Keratinocyte (primary cell): Measurements from ENCODE around the gene MMP2.

ENCODE experiments used
- CTCF ChIP-seq, 3 experiments: IDR thresholded peaks in 1 of 3; conservative IDR thresholded peaks in 1 of 3; optimal IDR thresholded peaks in 1 of 3; 2 replicates in 2 of 3; 3 replicates in 1 of 3; pipeline versions ENCODE3 to v1.5.1; 2011; ENCODE audit warnings: low read length in 3 of 3, mild to moderate bottlenecking in 3 of 3, moderate library complexity in 2 of 3, control low read depth in 1 of 3, inconsistent platforms in 1 of 3; ENCODE audit not compliant: insufficient read depth in 2 of 3; ENCODE audit errors: extremely low read depth in 1 of 3
- EZH2 ChIP-seq: IDR thresholded peaks from one replicate; pipeline ENCODE4 v1.6.1; 2012; ENCODE audit warnings: inconsistent platforms, mild to moderate bottlenecking, low read length, moderate library complexity

GRCh38 chr16:55498101-55498500, 19.1 kb downstream of the MMP2 start:
- TF ChIP-seq CTCF (optimal IDR thresholded peaks at IDR 0.05 in 1 of 3, IDR thresholded peaks at IDR 0.05 in 1 of 3, conservative IDR thresholded peaks at IDR 0.05 in 1 of 3; ENCODE audit: extremely low read depth in 1 of 3, insufficient read depth in 2 of 3, low read length in 3 of 3): no peak
- no peak for TF ChIP-seq EZH2
